HL-60 (cell line): ENCODE measurements around the gene PAK3.

Experiments used
- DNase-seq, 2 experiments: peaks; one replicate each; pipeline ENCODE4 v3.0.0-alpha.2; 2010 to 2020; ENCODE audit warnings: low read depth in 1 of 2, low spot score in 1 of 2
- H3K27ac ChIP-seq: fragments of 250-450 bp; sonication (Bioruptor Pico); replicated peaks from 2 replicates; pipeline ENCODE4 v1.5.1; 2020; ENCODE audit warnings: mild to moderate bottlenecking, moderate library complexity
- H3K27me3 ChIP-seq: fragments of 250-450 bp; sonication (Bioruptor Pico); 2 replicates; pipeline ENCODE4 v1.5.1; 2021; ENCODE audit warnings: mild to moderate bottlenecking, moderate library complexity; ENCODE audit not compliant: insufficient read depth, poor library complexity, severe bottlenecking
- H3K4me3 ChIP-seq: replicated peaks from 2 replicates; pipeline ENCODE4 v1.5.1; 2011; ENCODE audit warnings: mild to moderate bottlenecking, control low read depth, low read length; ENCODE audit not compliant: insufficient read depth
- GABPA ChIP-seq: IDR thresholded peaks from 2 replicates; pipeline ENCODE4 v1.6.1; 2012; ENCODE audit warnings: low read depth
- POLR2AphosphoS5 ChIP-seq: IDR thresholded peaks from 2 replicates; pipeline ENCODE4 v1.6.1; 2012; ENCODE audit warnings: low read depth
- SPI1 ChIP-seq: IDR thresholded peaks from 2 replicates; pipeline ENCODE4 v1.6.1; 2012; ENCODE audit warnings: low read depth, mild to moderate bottlenecking, borderline replicate concordance
- TF ChIP-seq, protein P1 (sequence below): IDR thresholded peaks from one replicate; pipeline ENCODE4 v1.5.1; 2011; ENCODE audit warnings: low read length, control low read depth, inconsistent platforms; ENCODE audit not compliant: insufficient read depth
- TF ChIP-seq, protein P2 (sequence below): IDR thresholded peaks from 2 replicates; pipeline ENCODE4 v1.6.1; 2012; ENCODE audit warnings: low read depth; ENCODE audit not compliant: insufficient replicate concordance

PAK3 gene

DNA sequence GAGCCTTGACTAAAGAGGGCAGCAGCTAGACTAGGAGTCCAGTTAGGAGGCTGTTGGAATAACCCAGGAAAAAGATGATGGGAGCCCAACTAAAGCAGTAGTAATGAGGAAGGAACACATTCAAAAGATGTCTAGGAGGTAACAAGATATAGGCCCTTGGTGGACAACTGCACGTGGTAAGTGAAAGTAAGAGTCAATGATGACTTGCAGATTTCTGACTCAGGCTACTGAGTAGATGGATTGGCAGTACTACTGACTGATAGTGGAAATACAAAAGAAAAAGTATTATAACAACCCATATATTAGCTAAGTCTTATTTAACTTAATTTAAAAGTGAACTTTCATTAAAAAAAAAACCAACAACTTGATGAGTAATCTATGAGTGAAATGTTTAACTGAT lies 74.0 kb downstream of the PAK3 start:
- TF ChIP-seq SPI1 (no peak), GABPA (no peak), POLR2AphosphoS5 (no peak)
- TF ChIP-seq, protein P1, sequence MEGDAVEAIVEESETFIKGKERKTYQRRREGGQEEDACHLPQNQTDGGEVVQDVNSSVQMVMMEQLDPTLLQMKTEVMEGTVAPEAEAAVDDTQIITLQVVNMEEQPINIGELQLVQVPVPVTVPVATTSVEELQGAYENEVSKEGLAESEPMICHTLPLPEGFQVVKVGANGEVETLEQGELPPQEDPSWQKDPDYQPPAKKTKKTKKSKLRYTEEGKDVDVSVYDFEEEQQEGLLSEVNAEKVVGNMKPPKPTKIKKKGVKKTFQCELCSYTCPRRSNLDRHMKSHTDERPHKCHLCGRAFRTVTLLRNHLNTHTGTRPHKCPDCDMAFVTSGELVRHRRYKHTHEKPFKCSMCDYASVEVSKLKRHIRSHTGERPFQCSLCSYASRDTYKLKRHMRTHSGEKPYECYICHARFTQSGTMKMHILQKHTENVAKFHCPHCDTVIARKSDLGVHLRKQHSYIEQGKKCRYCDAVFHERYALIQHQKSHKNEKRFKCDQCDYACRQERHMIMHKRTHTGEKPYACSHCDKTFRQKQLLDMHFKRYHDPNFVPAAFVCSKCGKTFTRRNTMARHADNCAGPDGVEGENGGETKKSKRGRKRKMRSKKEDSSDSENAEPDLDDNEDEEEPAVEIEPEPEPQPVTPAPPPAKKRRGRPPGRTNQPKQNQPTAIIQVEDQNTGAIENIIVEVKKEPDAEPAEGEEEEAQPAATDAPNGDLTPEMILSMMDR, result no peak
- TF ChIP-seq, protein P2, sequence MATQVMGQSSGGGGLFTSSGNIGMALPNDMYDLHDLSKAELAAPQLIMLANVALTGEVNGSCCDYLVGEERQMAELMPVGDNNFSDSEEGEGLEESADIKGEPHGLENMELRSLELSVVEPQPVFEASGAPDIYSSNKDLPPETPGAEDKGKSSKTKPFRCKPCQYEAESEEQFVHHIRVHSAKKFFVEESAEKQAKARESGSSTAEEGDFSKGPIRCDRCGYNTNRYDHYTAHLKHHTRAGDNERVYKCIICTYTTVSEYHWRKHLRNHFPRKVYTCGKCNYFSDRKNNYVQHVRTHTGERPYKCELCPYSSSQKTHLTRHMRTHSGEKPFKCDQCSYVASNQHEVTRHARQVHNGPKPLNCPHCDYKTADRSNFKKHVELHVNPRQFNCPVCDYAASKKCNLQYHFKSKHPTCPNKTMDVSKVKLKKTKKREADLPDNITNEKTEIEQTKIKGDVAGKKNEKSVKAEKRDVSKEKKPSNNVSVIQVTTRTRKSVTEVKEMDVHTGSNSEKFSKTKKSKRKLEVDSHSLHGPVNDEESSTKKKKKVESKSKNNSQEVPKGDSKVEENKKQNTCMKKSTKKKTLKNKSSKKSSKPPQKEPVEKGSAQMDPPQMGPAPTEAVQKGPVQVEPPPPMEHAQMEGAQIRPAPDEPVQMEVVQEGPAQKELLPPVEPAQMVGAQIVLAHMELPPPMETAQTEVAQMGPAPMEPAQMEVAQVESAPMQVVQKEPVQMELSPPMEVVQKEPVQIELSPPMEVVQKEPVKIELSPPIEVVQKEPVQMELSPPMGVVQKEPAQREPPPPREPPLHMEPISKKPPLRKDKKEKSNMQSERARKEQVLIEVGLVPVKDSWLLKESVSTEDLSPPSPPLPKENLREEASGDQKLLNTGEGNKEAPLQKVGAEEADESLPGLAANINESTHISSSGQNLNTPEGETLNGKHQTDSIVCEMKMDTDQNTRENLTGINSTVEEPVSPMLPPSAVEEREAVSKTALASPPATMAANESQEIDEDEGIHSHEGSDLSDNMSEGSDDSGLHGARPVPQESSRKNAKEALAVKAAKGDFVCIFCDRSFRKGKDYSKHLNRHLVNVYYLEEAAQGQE, result no peak
- no peaks in the 10 kb centered on the region for H3K27me3 ChIP-seq
- DNase-seq, result no peak
- H3K4me3 ChIP-seq, result no peak overlapping the region
- no peak overlapping the region for H3K27ac ChIP-seq

- no peak for TF ChIP-seq POLR2AphosphoS5
- no peak for TF ChIP-seq SPI1
- TF ChIP-seq, protein P2, result no peak
- no peak for TF ChIP-seq GABPA
- TF ChIP-seq, protein P1, result no peak
- no peak for DNase-seq
- Histone ChIP-seq H3K27me3 (no peaks in the 10 kb centered on the region), H3K27ac (no peak overlapping the region), H3K4me3 (no peak overlapping the region)
Observed at GRCh38 chrX:111180750-111181240, 84.8 kb downstream of the PAK3 start.

DNA sequence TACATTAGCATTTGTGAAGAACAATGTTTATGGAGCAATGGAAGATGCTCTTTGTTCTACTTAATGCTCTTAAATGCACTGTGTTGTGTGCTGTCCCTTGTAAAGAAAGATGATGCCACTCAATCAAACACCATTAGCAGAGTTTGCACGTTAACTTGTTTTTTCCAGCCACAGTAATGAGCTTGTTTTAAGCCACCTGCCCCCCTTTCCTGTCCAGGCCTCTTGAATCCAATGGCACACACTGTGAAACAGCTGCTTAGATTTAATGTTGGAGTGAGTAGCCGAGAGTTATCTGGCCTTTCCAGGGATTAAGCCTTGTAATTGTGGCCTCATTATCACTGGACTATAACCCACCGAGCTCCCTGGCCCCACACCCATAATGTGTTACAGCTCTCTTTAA lies 86.0 kb downstream of the PAK3 start:
- no peak for DNase-seq
- no peak overlapping the region for H3K4me3 ChIP-seq
- no peaks in the 10 kb centered on the region for H3K27me3 ChIP-seq
- TF ChIP-seq POLR2AphosphoS5 (no peak), SPI1 (no peak), GABPA (no peak)
- TF ChIP-seq, protein P2, result no peak
- TF ChIP-seq, protein P1, result no peak
- H3K27ac ChIP-seq, result no peak overlapping the region
